Natural killer cell (primary cell): Measurements from ENCODE around the gene SLCO3A1. TPM values are rescaled to one million over a fixed set of nuclear protein-coding genes. Genes with fewer than 3 reads are reported as not detected.

ENCODE experiments used
- ATAC-seq, 3 donors: fragments of 150-1000 bp in 2 of 3; fragments of 200-7000 bp in 1 of 3; cut with Tn5 transposase; 1 replicate in 1 of 3; 2 replicates in 2 of 3; pipeline ENCODE4 v1.10.0; 2021; ENCODE audit warnings: mild to moderate bottlenecking in 2 of 3, moderate library complexity in 2 of 3
- DNase-seq, 2 donors: peaks; one replicate each; pipeline versions ENCODE4 v3.0.0 to v3.0.0-alpha.2; 2013 to 2021; ENCODE audit warnings: mixed read lengths in 1 of 2
- H3K27ac ChIP-seq: one replicate; pipeline ENCODE4 v1.5.1; 2013; ENCODE audit warnings: mild to moderate bottlenecking, low read length
- H3K27me3 ChIP-seq: one replicate; pipeline ENCODE4 v1.6.1; 2013; ENCODE audit warnings: low read length; ENCODE audit not compliant: control insufficient read depth, insufficient read depth
- H3K36me3 ChIP-seq: one replicate; pipeline ENCODE4 v1.6.1; 2013; ENCODE audit warnings: low read length; ENCODE audit not compliant: control insufficient read depth, insufficient read depth
- H3K4me1 ChIP-seq: one replicate; pipeline ENCODE4 v1.6.1; 2013; ENCODE audit warnings: low read length; ENCODE audit not compliant: control insufficient read depth, insufficient read depth
- H3K4me3 ChIP-seq: one replicate; pipeline ENCODE4 v1.5.1; 2013; ENCODE audit warnings: low read length
- H3K9me3 ChIP-seq: one replicate; pipeline ENCODE4 v1.6.1; 2013; ENCODE audit warnings: low read length; ENCODE audit not compliant: control insufficient read depth, insufficient read depth
- H3K27ac Mint-ChIP-seq, 2 donors: one replicate each; pipeline ENCODE4 v1.8.0; 2022; ENCODE audit warnings: mild to moderate bottlenecking in 2 of 2, mixed read lengths in 2 of 2, moderate library complexity in 1 of 2
- H3K27me3 Mint-ChIP-seq, 2 donors: one replicate each; pipeline ENCODE4 v1.8.0; 2022; ENCODE audit warnings: low read depth in 2 of 2, mixed read lengths in 2 of 2
- H3K36me3 Mint-ChIP-seq: one replicate; pipeline ENCODE4 v1.8.0; 2022; ENCODE audit warnings: mixed read lengths
- H3K4me1 Mint-ChIP-seq, 2 donors: one replicate each; pipeline ENCODE4 v1.8.0; 2022; ENCODE audit warnings: mixed read lengths in 2 of 2
- H3K4me3 Mint-ChIP-seq: one replicate; pipeline ENCODE4 v1.8.0; 2022; ENCODE audit warnings: mild to moderate bottlenecking, moderate library complexity, mixed read lengths
- H3K9me3 Mint-ChIP-seq, 2 donors: one replicate each; pipeline ENCODE4 v1.8.0; 2022; ENCODE audit warnings: mixed read lengths in 2 of 2
- WGBS: methylation state at CpG from one replicate; pipeline ENCODE4 v1.1.7; 2013; ENCODE audit warnings: missing lambda C conversion rate; ENCODE audit not compliant: insufficient coverage; 5-methylcytosine and 5-hydroxymethylcytosine counted together
- intact Hi-C: fragments of 100-400 bp; cut with micrococcal nuclease; formaldehyde crosslinking; loops from one replicate; pipeline ENCODE4 v1.14.2; 2022
- total RNA-seq, 4 donors: library from RNA; stranded (reverse); fragments of 120-200 nt in 1 of 4; gene quantifications; one replicate each; pipeline versions ENCODE4 v1.2.3 to v1.2.4, GENCODE V29; 2013 to 2022
- TF ChIP-seq, protein P1 (sequence below): fragments of 200-600 bp; IDR thresholded peaks from one replicate; pipeline ENCODE4 v1.8.0; 2022; ENCODE audit warnings: antibody characterized with exemption

SLCO3A1 gene
- total RNA-seq, 3 donors from 2014 or later (not counting 1 experiment from before 2014, with no cell fraction given) = 48.5 to 73.5 (median 68.8) TPM

DNA sequence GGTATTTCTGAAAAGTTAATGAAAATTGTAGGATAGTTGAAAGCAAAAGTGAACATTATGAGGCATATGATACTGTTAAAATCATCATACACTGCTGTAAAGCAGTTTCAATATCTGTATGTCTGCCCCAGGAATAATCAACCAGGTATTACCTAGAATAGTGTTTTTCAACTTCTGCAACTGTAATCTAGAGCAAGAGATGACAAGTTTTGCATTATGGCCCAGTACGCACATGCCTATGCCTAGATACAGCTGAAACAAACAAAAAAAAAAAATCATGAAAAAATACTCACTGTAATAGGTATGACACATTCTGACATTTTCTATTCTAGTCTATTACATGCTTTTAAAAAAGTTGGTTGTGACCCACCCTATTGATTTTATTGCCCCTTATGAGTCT, 299.5 kb downstream of the SLCO3A1 start:
- Mint-ChIP-seq H3K4me1 (peaks cover 2 to 8% of the 10 kb centered on the region in 2 donors), H3K36me3 (peaks cover 13% of the 10 kb centered on the region), H3K27me3 (no peaks in the 10 kb centered on the region), H3K27ac (no peak overlapping the region), H3K9me3 (no peaks in the 10 kb centered on the region), H3K4me3 (no peak overlapping the region)
- WGBS = 100% methylated on average over 1 of the region's 1 CpG
- intact Hi-C loops = no loop called here
- TF ChIP-seq, protein P1, sequence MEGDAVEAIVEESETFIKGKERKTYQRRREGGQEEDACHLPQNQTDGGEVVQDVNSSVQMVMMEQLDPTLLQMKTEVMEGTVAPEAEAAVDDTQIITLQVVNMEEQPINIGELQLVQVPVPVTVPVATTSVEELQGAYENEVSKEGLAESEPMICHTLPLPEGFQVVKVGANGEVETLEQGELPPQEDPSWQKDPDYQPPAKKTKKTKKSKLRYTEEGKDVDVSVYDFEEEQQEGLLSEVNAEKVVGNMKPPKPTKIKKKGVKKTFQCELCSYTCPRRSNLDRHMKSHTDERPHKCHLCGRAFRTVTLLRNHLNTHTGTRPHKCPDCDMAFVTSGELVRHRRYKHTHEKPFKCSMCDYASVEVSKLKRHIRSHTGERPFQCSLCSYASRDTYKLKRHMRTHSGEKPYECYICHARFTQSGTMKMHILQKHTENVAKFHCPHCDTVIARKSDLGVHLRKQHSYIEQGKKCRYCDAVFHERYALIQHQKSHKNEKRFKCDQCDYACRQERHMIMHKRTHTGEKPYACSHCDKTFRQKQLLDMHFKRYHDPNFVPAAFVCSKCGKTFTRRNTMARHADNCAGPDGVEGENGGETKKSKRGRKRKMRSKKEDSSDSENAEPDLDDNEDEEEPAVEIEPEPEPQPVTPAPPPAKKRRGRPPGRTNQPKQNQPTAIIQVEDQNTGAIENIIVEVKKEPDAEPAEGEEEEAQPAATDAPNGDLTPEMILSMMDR = no peak
- Histone ChIP-seq H3K36me3 (peaks cover 20% of the 10 kb centered on the region), H3K27me3 (no peaks in the 10 kb centered on the region), H3K4me3 (no peak overlapping the region), H3K4me1 (no peaks in the 10 kb centered on the region), H3K27ac (no peak overlapping the region), H3K9me3 (no peaks in the 10 kb centered on the region)
- no peak for DNase-seq
- ATAC-seq = no peak

DNA sequence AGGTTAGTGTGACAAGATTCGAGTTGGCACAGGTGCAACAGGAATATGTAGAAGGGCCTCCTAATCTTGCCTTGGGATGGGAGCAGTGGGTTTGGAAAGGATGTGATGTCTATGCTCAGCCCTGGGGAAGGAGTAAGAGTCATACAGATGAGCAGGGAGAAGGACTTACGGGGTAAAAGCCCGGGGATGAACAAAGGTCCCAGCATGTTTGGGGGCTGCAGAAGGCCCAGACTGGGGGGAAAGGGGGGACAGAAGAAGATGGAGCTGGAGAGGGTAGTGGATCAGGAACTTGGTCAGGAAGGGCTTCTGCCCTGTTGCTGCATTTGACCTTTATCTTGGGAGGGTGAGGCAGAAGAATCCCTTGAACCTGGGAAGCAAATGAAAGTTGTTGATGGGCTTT, 300.1 kb downstream of the SLCO3A1 start:
- H3K4me1 Mint-ChIP-seq = peaks cover 6 to 15% of the 10 kb centered on the region in 2 donors
- Histone ChIP-seq H3K4me3 (no peak overlapping the region), H3K9me3 (no peaks in the 10 kb centered on the region), H3K27me3 (no peaks in the 10 kb centered on the region), H3K4me1 (no peaks in the 10 kb centered on the region), H3K36me3 (peaks cover 17% of the 10 kb centered on the region), H3K27ac (no peak overlapping the region)
- H3K4me3 Mint-ChIP-seq = no peak overlapping the region
- H3K27me3 Mint-ChIP-seq = no peaks in the 10 kb centered on the region
- H3K27ac Mint-ChIP-seq = no peak overlapping the region
- intact Hi-C loops = no loop called here
- DNase-seq (no peak), ATAC-seq (no peak)
- WGBS = 98% methylated on average over 3 of the region's 3 CpGs
- no peaks in the 10 kb centered on the region for H3K9me3 Mint-ChIP-seq
- peaks cover 13% of the 10 kb centered on the region for H3K36me3 Mint-ChIP-seq
- TF ChIP-seq, protein P1 = no peak

DNA sequence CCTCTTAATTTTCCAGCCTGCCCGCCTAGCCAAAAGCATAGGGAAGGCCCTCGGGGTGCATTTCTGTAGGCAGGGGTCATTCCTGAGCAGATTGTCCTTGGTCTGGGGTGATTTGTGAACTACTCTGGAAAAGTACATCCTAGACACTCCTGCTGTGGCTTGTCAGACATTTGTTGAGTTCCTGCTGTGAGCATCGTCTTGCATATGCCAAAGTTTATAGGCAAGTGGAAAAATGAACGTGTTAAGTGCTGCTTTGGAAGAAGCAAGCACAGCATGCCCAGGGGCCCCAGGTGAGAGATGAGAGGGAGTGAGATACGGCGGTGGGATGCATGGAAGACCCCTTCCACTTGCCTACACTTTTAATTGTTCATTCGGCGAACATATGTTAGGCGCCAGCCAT, 302.4 kb downstream of the SLCO3A1 start:
- WGBS = 99% methylated on average over 8 of the region's 9 CpGs
- peaks cover 16% of the 10 kb centered on the region for H3K36me3 ChIP-seq
- no peaks in the 10 kb centered on the region for H3K4me1 ChIP-seq
- Mint-ChIP-seq H3K36me3 (peaks cover 13% of the 10 kb centered on the region), H3K27me3 (no peaks in the 10 kb centered on the region), H3K27ac (no peak overlapping the region), H3K4me1 (peaks cover 7 to 18% of the 10 kb centered on the region in 2 donors), H3K9me3 (no peaks in the 10 kb centered on the region), H3K4me3 (no peak overlapping the region)
- H3K27ac ChIP-seq = no peak overlapping the region
- ATAC-seq (no peak), DNase-seq (no peak)
- no peak overlapping the region for H3K4me3 ChIP-seq
- H3K9me3 ChIP-seq = no peaks in the 10 kb centered on the region
- TF ChIP-seq, protein P1 = no peak
- no peaks in the 10 kb centered on the region for H3K27me3 ChIP-seq
- intact Hi-C loops = no loop called here

DNA sequence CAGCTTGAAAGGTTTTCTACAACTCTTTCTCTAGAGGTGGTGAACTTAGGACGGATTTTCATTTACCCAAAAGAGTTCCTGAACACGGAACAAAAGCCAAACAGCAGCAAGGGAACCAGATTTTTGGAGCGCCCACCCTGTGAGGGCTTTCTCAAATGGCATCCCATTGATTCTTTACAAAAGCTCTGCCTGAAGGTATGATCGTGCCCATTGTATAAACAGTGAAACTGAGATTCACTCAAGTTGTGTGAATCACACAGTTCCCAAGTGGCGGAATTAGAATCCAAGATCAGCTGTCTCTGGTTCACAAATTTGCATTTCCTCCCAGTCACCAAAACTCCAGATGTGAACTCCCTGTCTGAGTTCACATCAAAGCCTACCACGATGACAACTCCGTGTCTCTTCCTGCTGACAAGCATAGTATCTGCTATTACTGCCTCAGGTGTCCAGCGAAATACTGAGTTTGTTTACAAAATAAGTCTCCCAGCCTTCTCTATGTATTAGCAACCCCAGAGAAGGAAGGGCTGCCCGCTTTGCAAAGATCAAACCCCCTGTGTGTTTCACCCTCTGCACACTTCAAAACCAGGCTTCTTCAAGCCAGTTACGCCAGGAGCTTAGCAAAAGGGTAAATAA, 304.3 kb downstream of the SLCO3A1 start:
- peaks cover 6% of the 10 kb centered on the region for H3K36me3 ChIP-seq
- no peak for ATAC-seq
- H3K27ac Mint-ChIP-seq = peak overlapping the region; percentile 42 to 45
- H3K4me3 ChIP-seq = no peak overlapping the region
- H3K27ac ChIP-seq = no peak overlapping the region
- intact Hi-C loops = no loop called here
- no peaks in the 10 kb centered on the region for H3K27me3 Mint-ChIP-seq
- H3K36me3 Mint-ChIP-seq = peaks cover 13% of the 10 kb centered on the region
- H3K9me3 ChIP-seq = no peaks in the 10 kb centered on the region
- no peaks in the 10 kb centered on the region for H3K9me3 Mint-ChIP-seq
- no peaks in the 10 kb centered on the region for H3K27me3 ChIP-seq
- H3K4me1 ChIP-seq = no peaks in the 10 kb centered on the region
- H3K4me1 Mint-ChIP-seq = peaks cover 12 to 23% of the 10 kb centered on the region in 2 donors
- WGBS = 95% methylated on average over 10 of the region's 10 CpGs
- H3K4me3 Mint-ChIP-seq = no peak overlapping the region
- TF ChIP-seq, protein P1 = no peak
- DNase-seq = no peak
